Activated T-cell treated with anti-CD3 and anti-CD28 coated beads for 48 hours (primary cell): ENCODE data around the gene RPS29.

Experiments
- DNase-seq: peaks from one replicate; pipeline ENCODE4 v3.0.0-alpha.2; 2020; ENCODE audit warnings: low read depth

The RPS29 gene

DNA sequence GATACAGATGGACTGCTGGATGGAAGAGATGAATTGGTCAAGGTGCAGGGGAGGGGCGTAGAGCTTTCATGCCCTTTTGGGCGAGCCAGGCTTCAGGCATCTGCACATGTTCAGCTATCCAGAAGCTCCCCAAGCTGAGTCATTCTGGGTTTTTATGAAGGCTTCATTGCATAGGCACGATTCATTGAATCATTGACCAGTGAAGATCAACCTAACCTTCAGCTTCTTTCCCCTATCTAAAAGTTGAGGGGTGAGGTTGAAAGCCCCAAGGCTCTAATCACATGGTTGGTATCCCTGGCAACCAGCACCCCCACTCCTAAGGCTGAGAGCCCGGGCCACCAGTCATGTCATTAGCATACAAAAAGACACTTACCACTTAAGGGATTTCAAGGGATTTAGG, 36.3 kb downstream of the RPS29 start:
- DNase-seq = no peak

DNA sequence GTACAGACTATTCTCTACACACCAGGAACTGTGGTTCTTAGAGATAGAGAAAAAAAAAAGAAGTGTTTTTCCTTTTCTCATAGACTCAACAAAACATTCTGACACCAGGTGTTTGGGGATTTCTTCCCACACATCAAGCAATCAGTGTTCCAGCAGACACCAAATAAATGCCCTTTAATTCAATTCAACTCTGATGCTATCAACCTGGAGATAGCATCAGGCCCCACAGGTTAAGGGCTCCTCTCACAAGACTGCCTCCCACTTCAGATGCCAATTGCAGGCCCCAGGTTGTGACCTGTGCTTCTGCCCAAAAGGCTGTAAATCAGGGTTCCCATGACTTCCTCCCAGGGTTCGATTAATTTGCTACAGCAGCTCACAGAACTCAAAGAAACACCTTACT, 36.7 kb downstream of the RPS29 start:
- no peak for DNase-seq

DNA sequence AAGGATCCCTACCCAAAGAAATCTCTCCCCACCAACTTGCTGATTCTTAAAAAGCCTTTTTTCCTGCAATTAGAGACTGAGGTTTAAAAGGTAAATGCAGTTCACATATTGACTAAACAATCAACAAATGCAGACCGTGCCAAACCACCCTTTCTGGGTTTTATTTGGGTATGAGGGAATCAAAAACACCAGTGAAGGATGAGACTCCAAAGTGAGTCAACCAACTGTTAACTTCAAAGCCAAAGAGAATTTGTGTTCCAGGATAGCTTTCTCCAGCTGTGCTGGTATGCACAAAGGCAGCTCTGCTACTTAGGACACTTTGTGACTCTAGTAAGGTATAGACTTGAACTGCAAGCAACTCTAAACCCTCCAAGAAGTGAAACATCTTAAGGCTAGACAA, 39.4 kb downstream of the RPS29 start:
- DNase-seq = no peak

DNA sequence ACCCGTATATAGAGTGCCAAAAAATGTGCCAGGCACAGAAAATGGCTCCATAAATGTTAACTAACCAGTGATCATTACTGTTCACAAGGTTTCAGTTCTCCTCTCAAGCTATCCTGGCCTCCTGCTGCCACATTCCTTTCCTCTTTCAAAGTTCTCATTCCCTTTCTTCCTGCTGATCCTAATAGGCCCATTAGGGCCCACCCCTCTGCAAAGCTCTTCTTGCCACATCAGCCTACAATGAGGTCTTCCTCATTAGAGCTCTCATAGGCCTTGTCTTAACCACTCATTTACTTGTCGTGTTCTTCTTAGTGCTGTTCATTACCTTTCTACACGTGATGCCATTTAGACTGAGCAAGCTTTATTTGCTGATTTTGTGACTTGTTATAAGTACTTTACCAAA, 40.5 kb downstream of the RPS29 start:
- DNase-seq = no peak

DNA sequence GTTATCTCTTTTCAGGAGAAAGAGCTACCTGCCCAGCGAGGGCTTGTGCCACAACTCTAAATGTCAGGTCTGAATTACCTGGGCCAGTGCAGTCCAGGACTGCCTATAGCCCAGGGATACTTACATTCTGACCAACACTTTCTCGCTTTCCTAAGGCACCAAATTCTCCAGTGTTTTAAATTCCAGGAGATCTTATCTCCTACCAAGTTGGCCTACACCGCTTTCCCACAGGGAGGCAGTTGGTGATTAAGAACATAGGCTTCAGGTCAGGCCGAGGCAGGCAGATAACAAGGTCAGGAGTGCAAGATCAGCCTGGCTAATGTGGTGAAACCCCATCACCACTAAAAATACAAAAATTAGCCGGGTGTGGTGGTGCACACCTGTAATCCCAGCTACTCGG, 41.1 kb downstream of the RPS29 start:
- DNase-seq = no peak

- DNase-seq = no peak
Observed at GRCh38 chr14:49541049-49541448, 45.1 kb downstream of the RPS29 start.

- no peak for DNase-seq
Observed at GRCh38 chr14:49538852-49539251, 47.3 kb downstream of the RPS29 start.
